Measurements from ENCODE around the gene CGNL1.

The CGNL1 gene

GRCh38 chr15:57437564-57437963 lies 61.3 kb downstream of the CGNL1 start:
- Histone ChIP-seq H3K27me3 (ENCODE audit: control insufficient read depth, insufficient read depth, low read length) (no peaks in the 10 kb centered on the region), H3K9ac (ENCODE audit: low read length) (no peak overlapping the region), H3K4me3 (ENCODE audit: low read length) (no peak overlapping the region), H3K27ac (ENCODE audit: low read depth, low read length) (no peak overlapping the region), H3K4me1 (ENCODE audit: control insufficient read depth, insufficient read depth, low read length) (peaks cover 2% of the 10 kb centered on the region), H3K36me3 (ENCODE audit: control insufficient read depth, insufficient read depth, low read length) (no peaks in the 10 kb centered on the region)

GRCh38 chr15:57438166-57438565 lies 61.9 kb downstream of the CGNL1 start:
- H3K4me1 ChIP-seq (ENCODE audit: control insufficient read depth, insufficient read depth, low read length), result peaks cover 2% of the 10 kb centered on the region
- no peak overlapping the region for H3K4me3 ChIP-seq (ENCODE audit: low read length)
- H3K9ac ChIP-seq (ENCODE audit: low read length), result no peak overlapping the region
- no peak overlapping the region for H3K27ac ChIP-seq (ENCODE audit: low read depth, low read length)
- no peaks in the 10 kb centered on the region for H3K36me3 ChIP-seq (ENCODE audit: control insufficient read depth, insufficient read depth, low read length)
- H3K27me3 ChIP-seq (ENCODE audit: control insufficient read depth, insufficient read depth, low read length), result no peaks in the 10 kb centered on the region

GRCh38 chr15:57439128-57440027 lies 63.1 kb downstream of the CGNL1 start:
- H3K27me3 ChIP-seq (ENCODE audit: control insufficient read depth, insufficient read depth, low read length), result no peaks in the 10 kb centered on the region
- no peak overlapping the region for H3K27ac ChIP-seq (ENCODE audit: low read depth, low read length)
- peaks cover 2% of the 10 kb centered on the region for H3K4me1 ChIP-seq (ENCODE audit: control insufficient read depth, insufficient read depth, low read length)
- H3K36me3 ChIP-seq (ENCODE audit: control insufficient read depth, insufficient read depth, low read length), result no peaks in the 10 kb centered on the region
- H3K4me3 ChIP-seq (ENCODE audit: low read length), result no peak overlapping the region
- H3K9ac ChIP-seq (ENCODE audit: low read length), result no peak overlapping the region

GRCh38 chr15:57440167-57440566 lies 63.9 kb downstream of the CGNL1 start:
- H3K9ac ChIP-seq (ENCODE audit: low read length), result no peak overlapping the region
- no peaks in the 10 kb centered on the region for H3K36me3 ChIP-seq (ENCODE audit: control insufficient read depth, insufficient read depth, low read length)
- H3K27me3 ChIP-seq (ENCODE audit: control insufficient read depth, insufficient read depth, low read length), result no peaks in the 10 kb centered on the region
- no peak overlapping the region for H3K27ac ChIP-seq (ENCODE audit: low read depth, low read length)
- H3K4me3 ChIP-seq (ENCODE audit: low read length), result no peak overlapping the region
- peaks cover 2% of the 10 kb centered on the region for H3K4me1 ChIP-seq (ENCODE audit: control insufficient read depth, insufficient read depth, low read length)

- peaks cover 2% of the 10 kb centered on the region for H3K4me1 ChIP-seq (ENCODE audit: control insufficient read depth, insufficient read depth, low read length)
Observed at GRCh38 chr15:57440799-57441198, 64.5 kb downstream of the CGNL1 start.

GRCh38 chr15:57442335-57442734 lies 66.0 kb downstream of the CGNL1 start:
- Histone ChIP-seq H3K27ac (ENCODE audit: low read depth, low read length) (no peak overlapping the region), H3K9ac (ENCODE audit: low read length) (no peak overlapping the region), H3K27me3 (ENCODE audit: control insufficient read depth, insufficient read depth, low read length) (no peaks in the 10 kb centered on the region), H3K36me3 (ENCODE audit: control insufficient read depth, insufficient read depth, low read length) (no peaks in the 10 kb centered on the region), H3K4me1 (ENCODE audit: control insufficient read depth, insufficient read depth, low read length) (no peaks in the 10 kb centered on the region), H3K4me3 (ENCODE audit: low read length) (no peak overlapping the region)

More at GRCh38 chr15:57440799-57441198, 64.5 kb downstream of the CGNL1 start:
- Histone ChIP-seq H3K27me3 (ENCODE audit: control insufficient read depth, insufficient read depth, low read length) (no peaks in the 10 kb centered on the region), H3K9ac (ENCODE audit: low read length) (no peak overlapping the region), H3K4me3 (ENCODE audit: low read length) (no peak overlapping the region), H3K27ac (ENCODE audit: low read depth, low read length) (no peak overlapping the region), H3K36me3 (ENCODE audit: control insufficient read depth, insufficient read depth, low read length) (no peaks in the 10 kb centered on the region)

- Histone ChIP-seq H3K9ac (ENCODE audit: low read length) (no peak overlapping the region), H3K27me3 (ENCODE audit: control insufficient read depth, insufficient read depth, low read length) (no peaks in the 10 kb centered on the region), H3K36me3 (ENCODE audit: control insufficient read depth, insufficient read depth, low read length) (no peaks in the 10 kb centered on the region), H3K27ac (ENCODE audit: low read depth, low read length) (no peak overlapping the region), H3K4me1 (ENCODE audit: control insufficient read depth, insufficient read depth, low read length) (no peaks in the 10 kb centered on the region), H3K4me3 (ENCODE audit: low read length) (no peak overlapping the region)
Observed at GRCh38 chr15:57443486-57443885, 67.2 kb downstream of the CGNL1 start.

GRCh38 chr15:57444877-57445513 lies 68.7 kb downstream of the CGNL1 start:
- no peaks in the 10 kb centered on the region for H3K36me3 ChIP-seq (ENCODE audit: control insufficient read depth, insufficient read depth, low read length)
- no peaks in the 10 kb centered on the region for H3K4me1 ChIP-seq (ENCODE audit: control insufficient read depth, insufficient read depth, low read length)
- H3K9ac ChIP-seq (ENCODE audit: low read length), result no peak overlapping the region
- H3K27ac ChIP-seq (ENCODE audit: low read depth, low read length), result no peak overlapping the region
- no peak overlapping the region for H3K4me3 ChIP-seq (ENCODE audit: low read length)
- H3K27me3 ChIP-seq (ENCODE audit: control insufficient read depth, insufficient read depth, low read length), result no peaks in the 10 kb centered on the region

GRCh38 chr15:57445872-57446271 lies 69.6 kb downstream of the CGNL1 start:
- Histone ChIP-seq H3K4me3 (ENCODE audit: low read length) (no peak overlapping the region), H3K27me3 (ENCODE audit: control insufficient read depth, insufficient read depth, low read length) (no peaks in the 10 kb centered on the region), H3K27ac (ENCODE audit: low read depth, low read length) (no peak overlapping the region), H3K4me1 (ENCODE audit: control insufficient read depth, insufficient read depth, low read length) (no peaks in the 10 kb centered on the region), H3K36me3 (ENCODE audit: control insufficient read depth, insufficient read depth, low read length) (no peaks in the 10 kb centered on the region), H3K9ac (ENCODE audit: low read length) (no peak overlapping the region)

- no peak overlapping the region for H3K9ac ChIP-seq (ENCODE audit: low read length)
- no peaks in the 10 kb centered on the region for H3K36me3 ChIP-seq (ENCODE audit: control insufficient read depth, insufficient read depth, low read length)
- H3K27me3 ChIP-seq (ENCODE audit: control insufficient read depth, insufficient read depth, low read length), result no peaks in the 10 kb centered on the region
- no peaks in the 10 kb centered on the region for H3K4me1 ChIP-seq (ENCODE audit: control insufficient read depth, insufficient read depth, low read length)
- no peak overlapping the region for H3K27ac ChIP-seq (ENCODE audit: low read depth, low read length)
- no peak overlapping the region for H3K4me3 ChIP-seq (ENCODE audit: low read length)
Observed at GRCh38 chr15:57446393-57446792, 70.1 kb downstream of the CGNL1 start.

- Histone ChIP-seq H3K4me1 (ENCODE audit: control insufficient read depth, insufficient read depth, low read length) (no peaks in the 10 kb centered on the region), H3K36me3 (ENCODE audit: control insufficient read depth, insufficient read depth, low read length) (no peaks in the 10 kb centered on the region), H3K27ac (ENCODE audit: low read depth, low read length) (no peak overlapping the region), H3K27me3 (ENCODE audit: control insufficient read depth, insufficient read depth, low read length) (no peaks in the 10 kb centered on the region), H3K9ac (ENCODE audit: low read length) (no peak overlapping the region), H3K4me3 (ENCODE audit: low read length) (no peak overlapping the region)
Observed at GRCh38 chr15:57451555-57451954, 75.2 kb downstream of the CGNL1 start.

- Histone ChIP-seq H3K4me1 (ENCODE audit: control insufficient read depth, insufficient read depth, low read length) (no peaks in the 10 kb centered on the region), H3K27ac (ENCODE audit: low read depth, low read length) (no peak overlapping the region), H3K27me3 (ENCODE audit: control insufficient read depth, insufficient read depth, low read length) (no peaks in the 10 kb centered on the region), H3K9ac (ENCODE audit: low read length) (no peak overlapping the region), H3K36me3 (ENCODE audit: control insufficient read depth, insufficient read depth, low read length) (no peaks in the 10 kb centered on the region), H3K4me3 (ENCODE audit: low read length) (no peak overlapping the region)
Observed at GRCh38 chr15:57452090-57452754, 75.9 kb downstream of the CGNL1 start.

Measured in rectal smooth muscle tissue (tissue), 1 donor.